Activated CD4-positive, CD25-positive, alpha-beta regulatory T cell treated with anti-CD3 and anti-CD28 coated beads, Interleukin-2, amount 50 U/mL, for 16 hours (primary cell): ENCODE results near the gene NAA80.
"Not testable (repeated sequence)": the region's sequence is repeated elsewhere in the genome, so short reads cannot be mapped to it uniquely, and the experiment has no call there.

Experiments used
- DNase-seq: peaks from one replicate; pipeline ENCODE4 v3.0.0-alpha.2; 2020; ENCODE audit warnings: low read depth, low spot score

Gene NAA80

GRCh38 chr3:50292159-50293078, 6.8 kb downstream of the NAA80 start, which contains the start of gene IFRD2:
IFRD2 (minus strand) TSS chr3:50292429; CDS start chr3:50292274, 155 bp downstream.
- DNase-seq, result peak; percentile 92

- no peak for DNase-seq
Measured at GRCh38 chr3:50290161-50290641, 9.0 kb downstream of the NAA80 start.

- no peak for DNase-seq
Measured at GRCh38 chr3:50289130-50289529, 10.1 kb downstream of the NAA80 start.

GRCh38 chr3:50288387-50289007, 10.7 kb downstream of the NAA80 start:
- no peak for DNase-seq

GRCh38 chr3:50287262-50287661, 11.9 kb downstream of the NAA80 start:
- DNase-seq, result no peak

GRCh38 chr3:50286322-50287227, 12.6 kb downstream of the NAA80 start:
- DNase-seq, result no peak

- DNase-seq, result not testable (repeated sequence)
Measured at GRCh38 chr3:50284121-50284520, 15.1 kb downstream of the NAA80 start.

GRCh38 chr3:50279255-50280016, 19.8 kb downstream of the NAA80 start:
- DNase-seq, result no peak

GRCh38 chr3:50278880-50279224, 20.4 kb downstream of the NAA80 start, which contains the start of gene LSMEM2:
LSMEM2 (plus strand) TSS chr3:50279087; CDS start chr3:50279114, 27 bp downstream.
- DNase-seq, result no peak

GRCh38 chr3:50278123-50278879, 20.9 kb downstream of the NAA80 start:
- no peak for DNase-seq

GRCh38 chr3:50276762-50277101, 22.5 kb downstream of the NAA80 start:
- no peak for DNase-seq

GRCh38 chr3:50275996-50276761, 23.0 kb downstream of the NAA80 start:
- DNase-seq, result no peak

GRCh38 chr3:50275141-50275995, 23.8 kb downstream of the NAA80 start:
- no peak for DNase-seq

GRCh38 chr3:50274371-50275104, 24.7 kb downstream of the NAA80 start:
- DNase-seq, result peak; percentile 55

- DNase-seq, result no peak
Measured at GRCh38 chr3:50273689-50274065, 25.5 kb downstream of the NAA80 start.

- DNase-seq, result peak; percentile 77
Measured at GRCh38 chr3:50272911-50273688, 26.1 kb downstream of the NAA80 start.

GRCh38 chr3:50272538-50272910, 26.7 kb downstream of the NAA80 start:
- DNase-seq, result not testable (repeated sequence)
